Common myeloid progenitor, CD34-positive (primary cell): ENCODE measurements around the gene CMTM2.

ENCODE experiments used
- CTCF ChIA-PET: fragments of 350-600 bp; sonication (Branson Sonifier 250); formaldehyde crosslinking; loops from one replicate; lab custom pipeline; 2021; ENCODE audit warnings: antibody characterized with exemption; lab: Charles Lee
- POLR2A ChIA-PET: fragments of 350-600 bp; sonication (Branson Sonifier 250); formaldehyde crosslinking; loops from one replicate; lab custom pipeline; 2021; ENCODE audit warnings: antibody characterized with exemption; lab: Charles Lee
- DNase-seq, 3 donors: peaks; one replicate each; pipeline versions ENCODE4 v3.0.0 to v3.0.0-alpha.2; 2013
- H3K27ac ChIP-seq, 2 experiments: 1 replicate in 1 of 2; 2 replicates in 1 of 2; pipeline ENCODE4 v1.7.0; 2013; ENCODE audit warnings: inconsistent platforms in 2 of 2, low read length in 2 of 2, mild to moderate bottlenecking in 2 of 2, low read depth in 1 of 2, moderate library complexity in 1 of 2; ENCODE audit not compliant: severe bottlenecking in 2 of 2, insufficient read depth in 1 of 2, poor library complexity in 1 of 2
- H3K27me3 ChIP-seq, 5 experiments: replicated peaks in 2 of 5; 1 replicate in 3 of 5; 2 replicates in 2 of 5; pipeline versions ENCODE4 v1.6.1 to v1.7.0; 2013; ENCODE audit warnings: low read length in 4 of 5, mild to moderate bottlenecking in 2 of 5, moderate library complexity in 2 of 5, inconsistent platforms in 1 of 5; ENCODE audit not compliant: insufficient read depth in 5 of 5, control insufficient read depth in 4 of 5
- H3K36me3 ChIP-seq, 4 experiments: 1 replicate in 2 of 4; 2 replicates in 2 of 4; pipeline versions ENCODE4 v1.6.1 to v1.7.0; 2013; ENCODE audit warnings: low read length in 3 of 4, control low read depth in 1 of 4, mild to moderate bottlenecking in 1 of 4; ENCODE audit not compliant: control insufficient read depth in 4 of 4, insufficient read depth in 4 of 4
- H3K4me1 ChIP-seq, 4 experiments: 1 replicate in 3 of 4; 2 replicates in 1 of 4; pipeline versions ENCODE4 v1.6.1 to v1.7.1; 2013; ENCODE audit warnings: low read length in 3 of 4, mild to moderate bottlenecking in 3 of 4, control low read depth in 1 of 4, inconsistent platforms in 1 of 4, moderate library complexity in 1 of 4; ENCODE audit not compliant: control insufficient read depth in 4 of 4, insufficient read depth in 4 of 4; ENCODE audit errors: control extremely low read depth in 1 of 4
- H3K4me3 ChIP-seq, 7 experiments: 1 replicate in 4 of 7; 2 replicates in 3 of 7; pipeline versions ENCODE4 v1.5.1 to v1.7.0; 2013; ENCODE audit warnings: mild to moderate bottlenecking in 7 of 7, low read length in 6 of 7, moderate library complexity in 6 of 7, inconsistent platforms in 2 of 7, low read depth in 2 of 7, control low read depth in 1 of 7; ENCODE audit not compliant: insufficient read depth in 4 of 7, control insufficient read depth in 1 of 7; ENCODE audit errors: extremely low read depth in 1 of 7
- H3K9me3 ChIP-seq, 5 experiments: 1 replicate in 4 of 5; 2 replicates in 1 of 5; pipeline versions ENCODE4 v1.6.1 to v1.7.1; 2013; ENCODE audit warnings: low read length in 4 of 5, mild to moderate bottlenecking in 2 of 5, inconsistent platforms in 1 of 5, low read depth in 1 of 5, moderate library complexity in 1 of 5; ENCODE audit not compliant: control insufficient read depth in 4 of 5, insufficient read depth in 2 of 5; ENCODE audit errors: control extremely low read depth in 1 of 5
- WGBS: methylation state at CpG from one replicate; pipeline ENCODE4 v1.1.5; 2013; ENCODE audit not compliant: insufficient coverage; 5-methylcytosine and 5-hydroxymethylcytosine counted together

CMTM2 gene

GRCh38 chr16:66539623-66540469 lies 39.4 kb upstream of the CMTM2 start:
- DNase-seq, result no peak
- 0% methylated on average over 2 of the region's 3 CpGs for WGBS
- CTCF ChIA-PET, result interaction anchor here (1.2 to 3.1 kb wide), 6 partner anchors 9 to 50 kb away, joined by 3 to 14 read pairs (median 4); partner anchors contain the start of gene CKLF
- Histone ChIP-seq H3K27me3 (no peaks in the 10 kb centered on the region), H3K4me3 (peak overlapping the region in 1 of 7 experiments; percentile 11), H3K27ac (no peak overlapping the region), H3K36me3 (peaks cover 2 to 23% (median 4%) of the 10 kb centered on the region in 4 experiments), H3K4me1 (peaks cover 5 to 20% (median 19%) of the 10 kb centered on the region in 4 experiments), H3K9me3 (no peaks in the 10 kb centered on the region)
- POLR2A ChIA-PET, result interaction anchor here (0.8 to 1.0 kb wide), 2 partner anchors 10 to 18 kb away, joined by 3 to 4 read pairs; no protein-coding TSS in a partner anchor

DNA sequence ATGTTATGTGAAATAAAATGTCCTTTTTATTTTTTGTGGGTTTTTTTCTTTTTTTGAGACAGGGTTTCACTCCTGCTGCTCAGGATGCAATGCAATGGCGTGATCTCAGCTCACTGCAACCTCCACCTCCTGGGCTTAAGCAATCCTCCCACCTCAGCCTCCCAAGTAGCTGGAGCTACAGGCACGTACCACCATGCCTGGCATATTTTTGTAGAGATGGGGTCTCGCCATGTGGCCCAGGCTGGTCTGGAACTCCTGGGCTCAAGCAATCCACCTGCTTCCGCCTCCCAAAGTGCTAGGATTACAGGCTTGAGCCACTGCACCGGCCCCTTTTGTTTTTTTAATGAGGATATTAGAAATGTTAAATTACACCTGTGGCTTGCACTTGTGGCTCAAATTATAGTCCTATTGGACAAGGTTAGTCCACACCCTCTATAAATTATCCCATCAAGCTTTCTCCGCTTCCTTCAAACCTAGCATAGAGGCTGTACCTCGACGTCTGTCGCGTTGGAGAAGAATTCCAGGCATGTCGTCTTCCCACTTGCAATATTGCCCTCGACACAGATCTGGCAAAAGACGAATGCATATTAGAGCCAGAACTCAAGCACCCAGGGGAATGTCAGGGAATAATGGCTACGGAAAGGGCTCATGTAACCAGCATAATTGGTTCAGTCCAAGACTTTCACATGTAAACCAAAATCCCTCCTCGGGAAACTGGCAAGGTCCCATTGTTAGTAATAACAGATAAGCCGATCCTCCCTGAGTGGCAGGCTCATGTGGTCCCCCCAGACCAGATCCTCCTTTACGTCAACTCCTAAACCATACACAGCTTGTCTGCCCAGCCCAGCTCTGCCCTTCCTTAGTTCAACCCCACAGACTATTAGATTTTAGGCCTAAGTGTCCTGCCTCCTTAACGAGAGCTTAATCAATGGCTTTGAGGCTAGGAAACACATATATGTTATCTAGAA lies 37.6 kb upstream of the CMTM2 start:
- Histone ChIP-seq H3K4me1 (peaks cover 5 to 20% (median 19%) of the 10 kb centered on the region in 4 experiments), H3K9me3 (no peaks in the 10 kb centered on the region), H3K36me3 (peaks cover 2 to 12% (median 3%) of the 10 kb centered on the region in 4 experiments), H3K27me3 (no peaks in the 10 kb centered on the region), H3K27ac (no peak overlapping the region), H3K4me3 (no peak overlapping the region)
- DNase-seq, result no peak
- ChIA-PET POLR2A (no interaction called here), CTCF (interaction anchor here (1.3 to 2.3 kb wide), 6 partner anchors 10 to 47 kb away, joined by 3 to 13 read pairs (median 4); partner anchors contain the start of gene CKLF)
- 95% methylated on average over 13 of the region's 18 CpGs for WGBS

DNA sequence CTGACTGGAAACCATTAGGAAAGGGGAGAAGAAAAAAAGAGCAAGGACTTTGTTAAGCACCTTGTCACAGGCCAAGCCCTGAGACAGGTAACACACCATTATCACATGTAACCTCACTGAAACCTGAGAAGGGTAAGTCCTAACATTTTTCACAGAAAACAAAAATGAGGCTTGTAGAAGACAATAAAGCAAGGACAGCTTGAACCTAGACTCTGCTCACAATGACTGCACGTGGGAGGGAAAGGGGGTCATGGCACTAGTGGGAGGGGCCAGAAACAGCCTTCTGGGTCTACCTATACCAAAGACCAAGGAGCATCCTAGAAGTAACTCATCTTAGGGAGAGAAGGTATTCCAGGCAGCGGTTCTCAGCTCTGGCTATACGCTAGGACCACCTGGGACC lies 36.9 kb upstream of the CMTM2 start:
- no peak overlapping the region for H3K27ac ChIP-seq
- ChIA-PET CTCF (interaction anchor here (1.3 to 12.6 kb wide), 6 partner anchors 11 to 66 kb away, joined by 3 to 168 read pairs (median 6); no protein-coding TSS in a partner anchor), POLR2A (no interaction called here)
- H3K4me1 ChIP-seq, result peaks cover 5 to 20% (median 19%) of the 10 kb centered on the region in 4 experiments
- 100% methylated on average over 1 of the region's 3 CpGs for WGBS
- no peak overlapping the region for H3K4me3 ChIP-seq
- DNase-seq, result no peak
- H3K27me3 ChIP-seq, result no peaks in the 10 kb centered on the region
- no peaks in the 10 kb centered on the region for H3K9me3 ChIP-seq
- H3K36me3 ChIP-seq, result peaks cover 0 to 5% (median 2%) of the 10 kb centered on the region in 4 experiments

DNA sequence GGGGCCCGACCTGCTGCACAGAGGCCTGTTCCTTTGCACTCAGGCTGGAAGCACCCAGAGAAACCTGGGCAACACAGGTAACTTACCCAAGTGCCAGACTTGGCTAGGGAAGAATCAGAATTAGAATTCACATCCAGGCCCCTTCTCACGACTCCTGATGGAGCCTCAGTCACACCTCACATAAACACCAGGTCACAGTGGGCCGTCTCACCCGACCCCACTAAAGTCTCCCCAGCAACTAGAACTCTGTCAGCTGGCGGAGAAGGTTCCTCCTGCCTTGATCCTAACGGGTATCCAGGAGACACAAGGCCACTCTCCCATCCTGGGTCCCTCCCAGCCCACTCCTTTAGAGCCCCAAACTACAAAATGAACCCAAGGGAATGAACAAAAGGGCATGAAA lies 35.7 kb upstream of the CMTM2 start:
- no peak overlapping the region for H3K27ac ChIP-seq
- H3K4me1 ChIP-seq, result peaks cover 5 to 28% (median 25%) of the 10 kb centered on the region in 4 experiments
- 87% methylated on average over 5 of the region's 6 CpGs for WGBS
- no peak overlapping the region for H3K4me3 ChIP-seq
- DNase-seq, result no peak
- no peaks in the 10 kb centered on the region for H3K27me3 ChIP-seq
- CTCF ChIA-PET, result interaction anchor here (1.0 to 12.6 kb wide), 6 partner anchors 20 to 67 kb away, joined by 3 to 168 read pairs (median 6); no protein-coding TSS in a partner anchor
- H3K36me3 ChIP-seq, result peaks cover 0 to 3% (median 2%) of the 10 kb centered on the region in 4 experiments
- no peaks in the 10 kb centered on the region for H3K9me3 ChIP-seq
- POLR2A ChIA-PET, result interaction anchor here (1.0 kb wide), 1 partner anchor 20 kb away, joined by 3 read pairs; no protein-coding TSS in a partner anchor

- H3K27me3 ChIP-seq, result no peaks in the 10 kb centered on the region
- 57% methylated on average over 4 of the region's 7 CpGs for WGBS
- no peak overlapping the region for H3K4me3 ChIP-seq
- no peaks in the 10 kb centered on the region for H3K9me3 ChIP-seq
- no peak overlapping the region for H3K27ac ChIP-seq
- DNase-seq, result no peak
- CTCF ChIA-PET, result interaction anchor here (1.2 to 12.6 kb wide), 7 partner anchors 11 to 67 kb away, joined by 3 to 168 read pairs (median 5); no protein-coding TSS in a partner anchor
- peaks cover 8 to 35% (median 31%) of the 10 kb centered on the region in 4 experiments for H3K4me1 ChIP-seq
- peaks cover 0 to 3% (median 0%) of the 10 kb centered on the region in 4 experiments for H3K36me3 ChIP-seq
- POLR2A ChIA-PET, result interaction anchor here (1.0 kb wide), 1 partner anchor 21 kb away, joined by 3 read pairs; no protein-coding TSS in a partner anchor
Measured at GRCh38 chr16:66544016-66544757, 35.1 kb upstream of the CMTM2 start.
